ENCODE data around the gene MBD6. TPM values are rescaled to one million over a fixed set of nuclear protein-coding genes. Genes with fewer than 3 reads are reported as not detected.

MBD6 gene
- total RNA-seq, 4 donors from 2014 or later: 14.9 to 138 (median 17.1) TPM

- no peaks in the 10 kb centered on the region for H3K9me3 ChIP-seq
- no peaks in the 10 kb centered on the region for H3K36me3 ChIP-seq
- no peak overlapping the region for H3K4me3 ChIP-seq
- no peaks in the 10 kb centered on the region for H3K27me3 ChIP-seq
- no peak for DNase-seq
- H3K27ac ChIP-seq: no peak overlapping the region
- no peaks in the 10 kb centered on the region for H3K4me1 ChIP-seq
- TF ChIP-seq POLR2A (IDR thresholded peaks at IDR 0.05) (no peak), CTCF (IDR thresholded peaks at IDR 0.05) (no peak)
- intact Hi-C loops (cut with DNase I; ENCODE audit: low total_unique reads): no loop called here
Measured at GRCh38 chr12:57483466-57483865, 39.2 kb upstream of the MBD6 start.

- no peak for TF ChIP-seq POLR2A (IDR thresholded peaks at IDR 0.05)
- no peak for TF ChIP-seq CTCF (IDR thresholded peaks at IDR 0.05)
- Histone ChIP-seq H3K4me3 (no peak overlapping the region), H3K4me1 (peaks cover 0 to 6% of the 10 kb centered on the region in 2 donors), H3K27ac (no peak overlapping the region), H3K9me3 (no peaks in the 10 kb centered on the region), H3K27me3 (no peaks in the 10 kb centered on the region), H3K36me3 (no peaks in the 10 kb centered on the region)
- intact Hi-C loops (cut with DNase I; ENCODE audit: low total_unique reads): no loop called here
- DNase-seq: no peak
Measured at GRCh38 chr12:57485695-57486094, 36.9 kb upstream of the MBD6 start.

GRCh38 chr12:57487055-57487596 lies 35.5 kb upstream of the MBD6 start:
- intact Hi-C loops (cut with DNase I; ENCODE audit: low total_unique reads): no loop called here
- Histone ChIP-seq H3K27me3 (no peaks in the 10 kb centered on the region), H3K4me1 (peaks cover 0 to 6% of the 10 kb centered on the region in 2 donors), H3K36me3 (no peaks in the 10 kb centered on the region), H3K4me3 (peak overlapping the region; percentile 55 to 73), H3K27ac (peak overlapping the region; percentile 44 to 61), H3K9me3 (no peaks in the 10 kb centered on the region)
- TF ChIP-seq CTCF (IDR thresholded peaks at IDR 0.05) (no peak), POLR2A (IDR thresholded peaks at IDR 0.05) (no peak)
- no peak for DNase-seq

GRCh38 chr12:57487597-57488401 lies 34.8 kb upstream of the MBD6 start, which contains the start of gene MARS1:
Gene MARS1, plus strand, starts transcription at chr12:57488068. Its CDS starts 23 bp downstream, at chr12:57488091.
- peak; percentile 95 to 96 for DNase-seq
- Histone ChIP-seq H3K36me3 (no peaks in the 10 kb centered on the region), H3K4me1 (peaks cover 0 to 6% of the 10 kb centered on the region in 2 donors), H3K27ac (peak within 1 kb of the TSS; percentile 61 to 74), H3K4me3 (peak within 1 kb of the TSS; percentile 55 to 73), H3K9me3 (no peaks in the 10 kb centered on the region), H3K27me3 (no peaks in the 10 kb centered on the region)
- intact Hi-C loops (cut with DNase I; ENCODE audit: low total_unique reads): no loop called here
- TF ChIP-seq CTCF (IDR thresholded peaks at IDR 0.05) (peak in 3 of 4 experiments; percentile 19 to 36 (median 33)), POLR2A (IDR thresholded peaks at IDR 0.05) (peak in 1 of 2 donors; percentile 59)

All from uterus (tissue), 4 donors.